A549 treated with CpdA at 1 μM for 4 hours (cell line): ENCODE measurements around the gene TMEM47. TPM values are rescaled to one million over a fixed set of nuclear protein-coding genes. Genes with fewer than 3 reads are reported as not detected.

Experiments
- total RNA-seq: library from RNA; stranded (reverse); fragments of 200-300 nt; extraction: Qiagen RNA extraction; gene quantifications from 5 replicates; pipeline ENCODE4 v1.2.3, GENCODE V29; 2022; ENCODE audit warnings: low read depth

The TMEM47 gene
- total RNA-seq: 0.51 to 0.96 TPM (median 0.75 TPM) in 5 replicates

DNA sequence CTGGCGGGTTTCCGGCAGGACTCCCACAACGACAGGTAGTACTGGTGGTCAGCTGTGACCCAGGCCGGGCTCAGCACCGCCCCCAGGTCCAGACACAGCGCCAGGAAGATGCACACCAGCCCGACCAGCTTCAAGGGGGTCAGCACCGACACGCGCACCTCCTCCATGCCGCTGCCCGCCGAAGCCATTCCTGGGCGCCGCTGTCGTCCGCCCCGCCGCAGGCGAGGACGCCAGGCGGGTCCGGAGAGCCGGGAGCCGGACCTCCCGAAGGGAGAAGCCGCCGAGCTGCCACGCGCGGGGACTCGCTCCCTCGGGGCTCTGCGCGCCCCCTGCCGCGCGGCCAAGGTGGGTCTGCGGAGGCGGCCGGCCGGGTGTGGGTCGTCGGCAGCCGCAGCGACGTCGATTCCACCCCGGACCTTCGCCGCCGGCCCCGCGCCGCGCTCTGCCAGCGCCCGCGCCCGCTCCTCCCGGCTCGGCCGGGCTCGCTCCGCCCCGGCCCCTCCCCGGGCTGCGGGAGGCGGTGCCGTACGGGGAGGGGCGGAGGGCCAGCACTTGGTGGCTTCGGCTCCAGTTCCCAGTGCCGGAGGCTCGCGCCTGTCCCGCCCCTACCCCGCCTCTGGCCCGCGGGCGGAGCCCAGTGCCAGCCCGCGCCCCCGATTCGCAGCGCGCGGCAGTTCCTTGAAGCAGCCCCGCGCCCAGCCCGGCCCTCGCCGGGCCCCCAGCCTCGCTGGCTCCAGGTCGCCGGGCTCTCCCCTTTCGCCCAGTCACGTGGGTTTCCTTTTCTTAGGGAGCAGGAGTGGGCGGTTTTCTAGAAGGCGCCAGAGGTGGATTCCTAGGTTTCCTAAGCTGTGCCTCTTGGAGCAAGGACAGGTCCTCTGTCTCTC, at the start of gene TMEM47:
Gene TMEM47, minus strand, starts transcription at position 444 of the 884 bp plus-strand sequence. Its CDS starts 256 bp downstream, at position 188.

